GM19324 (cell line): ENCODE results near the gene LY6G6D.
"Not testable (repeated sequence)": the region's sequence is repeated elsewhere in the genome, so short reads cannot be mapped to it uniquely, and the experiment has no call there.

ENCODE experiments used
- ATAC-seq: cut with Tn5 transposase; IDR thresholded peaks from one replicate; pipeline ENCODE4 v1.9.1; 2021; ENCODE audit warnings: mild to moderate bottlenecking, moderate library complexity; ENCODE audit not compliant: unreplicated experiment, low FRiP score

The LY6G6D gene

DNA sequence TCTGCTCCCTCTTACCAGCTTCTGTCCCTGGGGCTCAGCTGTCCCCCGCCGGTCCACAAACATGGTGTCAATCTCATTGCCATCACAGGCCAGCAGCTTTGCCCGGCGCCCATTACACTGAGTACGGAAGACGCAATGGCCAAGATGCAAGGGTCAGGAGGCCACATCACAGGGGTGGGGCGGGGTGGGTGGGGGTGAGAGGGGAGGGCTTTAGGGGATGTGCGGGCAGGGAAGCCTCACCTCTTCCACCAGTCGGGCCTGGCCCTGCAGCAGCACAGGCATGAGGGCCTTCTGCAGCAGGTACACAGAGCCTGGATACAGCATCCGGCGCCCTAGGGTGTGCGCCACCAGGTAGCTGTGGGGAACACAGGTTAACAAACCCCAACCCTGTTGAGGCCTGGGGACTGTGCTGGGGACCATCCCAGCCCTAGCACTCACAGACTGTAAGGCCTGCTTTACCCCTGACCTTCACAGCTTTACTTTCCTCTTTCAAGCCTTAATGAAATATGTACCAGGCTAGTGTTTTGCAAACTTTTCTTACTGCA lies 23.5 kb upstream of the LY6G6D start:
- no peak for ATAC-seq

DNA sequence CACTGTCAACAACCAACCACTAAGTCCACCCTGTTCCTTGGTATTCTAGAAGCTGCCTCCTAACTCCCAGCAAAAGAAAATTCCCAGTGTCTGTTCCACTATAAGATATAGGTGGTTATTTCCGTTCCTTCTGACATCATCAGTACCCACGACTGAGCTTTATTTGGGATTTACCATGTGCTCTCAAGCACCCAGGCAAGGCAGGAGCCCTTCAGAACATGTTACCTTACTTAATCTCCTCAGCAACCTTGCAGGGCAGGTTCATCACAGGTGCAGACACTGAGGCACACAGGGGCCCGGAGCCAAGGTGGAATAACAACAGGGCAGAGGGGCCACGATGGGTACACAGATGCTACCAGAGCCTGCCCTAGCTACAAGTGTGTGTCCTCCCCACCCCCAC lies 22.8 kb upstream of the LY6G6D start:
- ATAC-seq = no peak

DNA sequence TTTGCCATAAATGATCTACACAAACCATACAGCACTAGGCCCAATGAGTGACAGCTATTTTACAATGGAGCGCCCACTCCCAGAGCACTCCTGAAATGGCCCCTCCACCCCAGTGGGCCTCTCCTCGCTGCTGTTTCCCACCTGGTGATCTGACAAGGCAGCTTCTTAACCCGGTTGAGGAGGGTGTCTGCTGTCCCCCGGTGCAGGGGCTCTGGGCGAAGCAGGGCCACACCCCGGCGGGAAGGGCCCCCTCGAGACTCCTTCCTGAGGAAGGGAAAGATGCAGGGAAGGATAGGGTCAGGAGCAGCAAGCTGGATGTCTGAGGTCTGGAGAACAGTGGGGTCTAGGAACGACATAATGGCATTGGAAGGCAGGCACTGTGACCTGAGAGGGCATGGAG lies 22.3 kb upstream of the LY6G6D start:
- no peak for ATAC-seq

GRCh38 chr6:31693535-31693934 lies 21.6 kb upstream of the LY6G6D start:
- ATAC-seq = no peak

- no peak for ATAC-seq
These were observed 17.6 kb upstream of the LY6G6D start for GRCh38 chr6:31697555-31697954.

- ATAC-seq = no peak
These were observed 14.3 kb upstream of the LY6G6D start for GRCh38 chr6:31700740-31701401.

GRCh38 chr6:31701666-31702404 lies 13.3 kb upstream of the LY6G6D start:
- ATAC-seq = no peak

- ATAC-seq = no peak
These were observed 12.7 kb upstream of the LY6G6D start for GRCh38 chr6:31702405-31702818.

GRCh38 chr6:31702819-31703716 lies 12.1 kb upstream of the LY6G6D start, which contains the start of gene ABHD16A:
TSS of gene ABHD16A (minus strand) at chr6:31703324. CDS start at chr6:31703281, 43 bp downstream.
- ATAC-seq = peak; percentile 79

DNA sequence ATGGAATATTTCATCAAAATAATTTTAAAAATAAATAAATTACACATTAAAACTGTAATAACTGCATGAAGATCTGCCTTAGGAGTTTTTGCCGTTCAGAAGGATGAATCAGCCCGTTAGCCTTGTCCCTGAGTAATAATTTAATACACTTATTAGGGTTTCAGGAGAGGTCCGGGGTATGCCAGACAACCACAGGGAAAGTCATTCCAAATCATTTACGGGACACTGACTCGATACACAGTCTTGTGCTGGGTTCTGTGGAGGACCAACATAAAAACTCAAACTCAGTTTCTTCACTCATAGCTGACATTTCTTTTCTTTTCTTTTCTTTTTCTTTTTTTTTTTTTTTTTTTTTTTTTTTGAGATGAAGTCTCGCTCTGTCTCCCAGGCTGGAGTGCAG lies 9.2 kb upstream of the LY6G6D start:
- no peak for ATAC-seq

DNA sequence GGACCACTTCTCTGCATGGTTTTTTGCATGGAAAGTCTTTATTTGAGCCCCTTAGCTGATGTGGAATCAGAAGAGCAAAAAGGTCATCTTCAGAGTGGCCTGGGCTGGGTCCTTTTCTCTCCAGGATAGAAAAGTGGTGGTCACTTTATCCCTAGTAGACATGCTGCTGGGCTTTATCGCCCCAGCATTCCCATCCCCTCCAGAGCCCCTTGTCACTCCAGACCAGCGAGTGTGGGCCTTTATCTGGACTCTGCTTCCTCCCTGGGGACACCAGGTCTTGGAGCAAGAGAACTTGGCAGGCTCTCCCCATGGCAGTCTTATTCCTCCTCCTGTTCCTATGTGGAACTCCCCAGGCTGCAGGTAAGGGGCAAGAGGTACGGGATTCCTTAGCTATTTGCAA lies 8.5 kb upstream of the LY6G6D start, which contains the start of gene LY6G6F:
Gene LY6G6F, plus strand, starts transcription at position 268 of the 400 bp plus-strand sequence. Its CDS starts 41 bp downstream, at position 309.
- ATAC-seq = no peak

- no peak for ATAC-seq
These were observed 7.4 kb upstream of the LY6G6D start for GRCh38 chr6:31707701-31708100.

- no peak for ATAC-seq
These were observed 6.9 kb upstream of the LY6G6D start for GRCh38 chr6:31708224-31708623.

GRCh38 chr6:31709157-31709556 lies 6.0 kb upstream of the LY6G6D start:
- not testable (repeated sequence) for ATAC-seq

DNA sequence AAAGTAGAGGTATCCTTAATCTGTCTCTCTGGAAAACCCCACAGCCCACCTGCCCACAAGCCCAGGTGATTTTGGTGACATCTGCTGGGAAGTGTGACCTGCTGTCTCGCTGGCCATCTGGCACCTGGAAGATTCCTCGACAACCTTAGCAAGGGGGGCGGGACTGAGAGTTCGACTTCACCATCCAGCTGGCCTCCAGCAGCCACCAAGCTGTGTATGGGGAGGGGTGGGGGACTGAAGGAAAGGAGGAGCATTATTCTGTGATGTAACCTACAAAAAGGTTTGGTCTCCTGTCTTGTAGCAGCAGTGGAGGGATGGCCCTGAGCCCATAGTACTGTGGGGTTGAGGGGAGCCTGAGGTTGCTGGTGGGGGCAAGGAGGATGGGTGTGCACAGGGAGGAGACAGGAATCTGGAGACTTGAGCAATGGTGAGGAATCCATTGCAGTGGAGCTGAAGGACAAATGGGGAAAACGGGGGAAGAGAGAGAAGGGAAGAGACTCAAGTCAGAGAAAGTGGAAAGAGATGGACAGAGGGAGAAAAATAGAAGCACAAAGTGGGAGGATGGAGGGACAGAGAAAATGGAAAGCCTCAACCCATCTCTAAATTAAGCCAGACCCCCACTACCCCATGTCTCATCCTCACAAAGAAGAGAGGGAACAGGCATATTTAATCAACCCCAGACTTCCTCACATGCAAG lies 4.5 kb upstream of the LY6G6D start:
- ATAC-seq = no peak

GRCh38 chr6:31711233-31711632 lies 3.9 kb upstream of the LY6G6D start:
- ATAC-seq = no peak

DNA sequence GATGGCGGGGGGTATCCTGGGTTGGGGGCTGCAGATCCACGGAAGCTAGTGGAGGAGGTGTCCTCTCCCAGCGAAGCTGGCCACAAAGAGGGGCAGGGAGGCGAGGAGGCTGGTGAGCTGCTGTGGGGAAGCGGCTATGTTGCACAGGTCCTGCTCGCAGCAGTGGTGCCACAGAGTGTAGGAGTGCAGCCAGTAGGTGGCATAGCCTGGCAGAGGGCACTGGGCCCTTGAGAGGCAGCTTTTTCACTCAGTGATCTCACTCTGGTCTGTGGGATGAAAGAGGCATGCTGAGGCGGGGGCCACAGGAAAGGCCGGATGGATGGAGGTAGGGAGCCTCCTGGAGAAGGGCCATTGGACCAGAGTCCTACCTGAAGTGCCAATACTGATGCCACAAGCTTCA lies 2.9 kb upstream of the LY6G6D start:
- no peak for ATAC-seq

GRCh38 chr6:31713465-31713864 lies 1.7 kb upstream of the LY6G6D start:
- no peak for ATAC-seq

DNA sequence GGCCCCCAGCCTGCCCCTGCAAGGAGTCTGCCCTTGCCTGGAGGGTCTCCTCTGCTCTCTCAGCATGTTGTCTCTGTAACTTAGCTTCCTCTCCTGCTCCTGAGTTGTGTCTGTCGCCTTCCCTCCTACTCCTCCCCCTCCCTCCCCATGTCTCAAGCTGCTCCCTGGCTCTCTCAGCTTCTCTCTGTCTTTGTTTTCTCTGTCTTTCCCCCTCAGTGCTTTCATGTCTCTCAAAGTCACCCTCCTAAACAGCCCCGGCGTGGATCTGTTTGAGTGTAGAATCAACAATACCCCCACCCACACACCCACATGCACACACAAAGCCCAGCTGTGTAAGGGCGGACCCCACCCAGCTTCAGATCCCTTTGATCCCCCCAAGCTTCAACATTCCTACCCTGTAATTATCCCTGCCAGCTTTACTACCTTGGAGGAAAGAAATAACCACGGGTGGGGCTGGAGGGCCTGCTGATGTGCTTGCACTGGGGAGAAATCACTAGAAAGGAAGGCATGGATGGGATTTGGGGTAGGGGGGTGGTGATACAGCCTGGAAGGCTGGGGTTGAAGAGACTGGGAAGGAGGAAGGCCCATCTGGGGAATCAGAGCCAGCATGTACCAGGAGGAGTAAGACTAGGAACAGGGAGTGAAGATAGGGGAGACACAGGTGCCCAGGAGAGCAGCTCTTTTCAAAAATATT lies 1.0 kb upstream of the LY6G6D start:
- no peak for ATAC-seq
